Retina (tissue), 1 donor: ENCODE results near the gene DCXR.
A peak's percentile ranks its signal among the peaks of the same experiment; 100 is the strongest.

Experiments used
- DNase-seq: peaks from one replicate; pipeline ENCODE4 v3.0.0-alpha.2; 2016

Gene DCXR

GRCh38 chr17:81994593-81995462 is 42.7 kb downstream of the DCXR start:
- no peak for DNase-seq

DNA sequence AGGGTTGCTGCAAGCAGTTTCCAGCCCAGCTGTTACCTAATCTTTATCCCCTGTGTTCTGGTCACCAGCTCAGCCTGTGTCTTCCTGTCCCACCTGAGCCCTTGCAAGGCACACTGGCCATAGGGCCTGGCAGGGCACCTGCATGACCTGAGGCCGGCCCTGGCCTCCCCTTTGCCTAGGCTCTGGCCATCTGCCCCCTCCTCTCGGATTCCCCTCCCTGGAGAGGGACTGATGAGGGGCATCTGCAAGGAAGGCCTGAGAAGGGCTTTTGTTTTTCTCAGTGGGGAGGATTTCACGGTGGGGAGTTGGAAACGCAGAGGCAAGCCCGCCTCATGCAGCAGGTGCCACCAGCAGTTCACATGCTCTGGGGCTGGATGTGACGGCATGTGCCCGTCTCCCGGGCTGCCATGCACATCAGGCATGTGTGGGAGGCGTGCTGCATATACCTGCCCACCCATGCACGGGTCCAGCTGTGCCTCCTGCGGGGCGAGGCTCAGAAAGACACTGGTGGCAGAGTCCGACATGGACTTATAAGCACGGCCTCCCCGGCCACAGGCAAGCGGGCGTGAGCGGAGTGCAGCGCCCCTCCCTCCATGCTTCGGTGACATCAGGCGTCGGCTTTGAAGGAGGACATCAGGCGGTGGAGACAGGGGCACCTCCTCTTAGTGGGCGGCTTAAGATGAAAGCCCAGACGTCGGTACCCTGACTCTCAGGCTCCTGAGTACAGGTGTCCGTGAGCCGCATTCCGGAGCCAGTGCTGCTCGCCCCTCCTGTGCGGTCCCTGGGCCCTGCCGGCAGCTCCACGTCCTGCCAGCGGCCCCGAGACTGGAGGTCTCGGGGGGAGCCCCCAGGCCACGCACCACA is 43.5 kb downstream of the DCXR start:
- no peak for DNase-seq

GRCh38 chr17:81992306-81993102 is 45.0 kb downstream of the DCXR start:
- peak; percentile 69 for DNase-seq

- peak; percentile 88 for DNase-seq
Measured at GRCh38 chr17:81991684-81992305, 45.7 kb downstream of the DCXR start.

DNA sequence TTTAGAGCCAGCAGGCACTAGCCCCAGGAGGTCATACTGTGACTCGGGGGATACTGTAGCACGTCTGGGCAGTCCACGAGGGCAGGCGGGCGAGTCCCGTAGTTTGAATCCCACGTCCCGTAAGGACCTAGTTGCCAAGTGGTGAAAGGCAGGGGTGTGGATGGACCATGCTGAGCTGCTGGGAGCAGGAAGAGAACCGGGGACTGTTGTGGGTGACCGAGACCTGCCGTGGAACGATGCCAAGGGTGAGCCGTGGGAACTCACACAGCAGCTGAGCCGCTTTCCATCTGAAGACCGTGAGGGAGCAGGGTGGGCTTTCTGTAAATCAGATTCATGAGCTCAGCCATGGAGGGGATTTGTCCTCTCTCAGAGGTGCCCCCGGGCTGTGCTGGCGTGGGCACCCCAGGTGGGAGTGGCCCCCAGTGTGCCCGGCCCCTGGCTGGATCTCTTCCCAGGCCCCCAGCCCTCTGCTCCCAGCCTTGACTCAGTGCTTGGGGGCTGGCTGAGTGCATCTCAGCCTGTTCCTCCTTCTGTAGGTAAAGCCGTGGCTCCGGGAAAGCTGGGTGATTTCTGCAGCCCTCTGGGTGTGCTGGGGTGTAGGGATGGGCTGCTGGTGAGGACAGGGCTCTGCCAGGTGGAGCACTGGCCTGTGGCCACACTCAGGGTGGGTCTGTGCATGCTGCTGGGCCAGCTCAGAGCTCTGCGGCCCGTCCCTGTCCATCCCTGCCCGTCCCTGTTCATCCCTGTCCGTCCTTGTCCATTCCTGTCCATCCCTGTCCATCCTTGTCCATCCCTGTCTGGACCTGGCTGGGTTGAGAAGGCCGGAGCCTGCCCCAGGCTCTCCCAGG is 46.4 kb downstream of the DCXR start:
- no peak for DNase-seq

GRCh38 chr17:81987161-81987770 is 50.2 kb downstream of the DCXR start:
- no peak for DNase-seq

DNA sequence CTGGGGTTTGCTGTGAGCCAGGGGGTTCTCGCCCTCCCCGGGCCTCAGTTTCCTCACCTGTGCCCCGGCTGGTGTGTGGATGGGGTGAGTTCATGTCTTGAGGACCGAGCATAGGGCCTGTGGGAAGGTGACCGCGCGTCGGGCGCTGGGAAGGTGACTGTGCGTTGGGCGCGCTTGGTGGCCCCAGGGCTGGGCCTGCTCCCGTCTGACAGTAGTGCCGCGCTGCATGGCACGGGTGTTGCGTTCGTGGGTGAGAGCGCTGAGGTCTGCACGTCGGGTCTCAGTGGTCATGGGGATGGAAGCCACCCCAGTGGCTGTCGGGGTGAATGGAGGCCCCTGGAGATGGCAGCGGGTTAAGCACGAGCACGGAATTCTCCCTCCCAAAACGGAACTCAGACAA is 50.9 kb downstream of the DCXR start:
- no peak for DNase-seq
